ENCODE results near the gene EP400.

The EP400 gene

GRCh38 chr12:132129007-132129406 lies 179.3 kb downstream of the EP400 start:
- Histone ChIP-seq H3K4me3 (ENCODE audit: low read length) (no peak overlapping the region), H3K27me3 (ENCODE audit: control insufficient read depth, low read length) (no peaks in the 10 kb centered on the region), H3K79me2 (ENCODE audit: control insufficient read depth, low read length) (no peaks in the 10 kb centered on the region), H3K9me3 (ENCODE audit: control insufficient read depth, insufficient read depth, low read length) (no peaks in the 10 kb centered on the region), H3K36me3 (ENCODE audit: control insufficient read depth, low read length) (peaks cover 39% of the 10 kb centered on the region), H3F3A (ENCODE audit: control insufficient read depth, insufficient read depth) (peaks cover 6% of the 10 kb centered on the region; the same call in 1 of the 2 replicates), H3K27ac (ENCODE audit: low read depth, low read length) (no peak overlapping the region), H3K4me1 (ENCODE audit: control insufficient read depth, low read length) (no peaks in the 10 kb centered on the region), H3K9me2 (replicated peaks; ENCODE audit: control insufficient read depth, low read length) (no peaks in the 10 kb centered on the region), H4K20me1 (ENCODE audit: control insufficient read depth, insufficient read depth, low read depth, low read length) (no peaks in the 10 kb centered on the region; the same call in 1 of the 2 replicates), H3K4me2 (ENCODE audit: low read length) (no peak overlapping the region)
- TF ChIP-seq EZH2phosphoT487 (IDR thresholded peaks at IDR 0.05; ENCODE audit: borderline replicate concordance, low read length) (no peak), CTCF (IDR thresholded peaks at IDR 0.05; ENCODE audit: low read depth, low read length, poor library complexity, severe bottlenecking) (no peak)

- Histone ChIP-seq H3K27me3 (ENCODE audit: control insufficient read depth, low read length) (no peaks in the 10 kb centered on the region), H3K79me2 (ENCODE audit: control insufficient read depth, low read length) (no peaks in the 10 kb centered on the region), H3K4me2 (ENCODE audit: low read length) (no peak overlapping the region), H3K9me2 (replicated peaks; ENCODE audit: control insufficient read depth, low read length) (no peaks in the 10 kb centered on the region), H3K36me3 (ENCODE audit: control insufficient read depth, low read length) (peaks cover 23% of the 10 kb centered on the region), H3K9me3 (ENCODE audit: control insufficient read depth, insufficient read depth, low read length) (no peaks in the 10 kb centered on the region), H4K20me1 (ENCODE audit: control insufficient read depth, insufficient read depth, low read depth, low read length) (no peaks in the 10 kb centered on the region; the same call in 1 of the 2 replicates), H3K27ac (ENCODE audit: low read depth, low read length) (no peak overlapping the region), H3F3A (ENCODE audit: control insufficient read depth, insufficient read depth) (peaks cover 6% of the 10 kb centered on the region; the same call in 1 of the 2 replicates), H3K4me3 (ENCODE audit: low read length) (no peak overlapping the region), H3K4me1 (ENCODE audit: control insufficient read depth, low read length) (no peaks in the 10 kb centered on the region)
- TF ChIP-seq CTCF (IDR thresholded peaks at IDR 0.05; ENCODE audit: low read depth, low read length, poor library complexity, severe bottlenecking) (no peak), EZH2phosphoT487 (IDR thresholded peaks at IDR 0.05; ENCODE audit: borderline replicate concordance, low read length) (no peak)
Observed at GRCh38 chr12:132130690-132131089, 180.9 kb downstream of the EP400 start.
